Naive thymus-derived CD4-positive, alpha-beta T cell (primary cell): ENCODE measurements around the gene ELOVL4. TPM values are rescaled to one million over a fixed set of nuclear protein-coding genes. Genes with fewer than 3 reads are reported as not detected.

Experiments
- ATAC-seq: fragments of 150-1000 bp; cut with Tn5 transposase; 2 replicates; pipeline ENCODE4 v1.10.0; 2021; ENCODE audit warnings: mild to moderate bottlenecking, moderate library complexity
- CTCF ChIA-PET: fragments of 350-600 bp; sonication (Branson Sonifier 250); formaldehyde crosslinking; loops from one replicate; lab custom pipeline; 2021; ENCODE audit warnings: antibody characterized with exemption; lab: Charles Lee
- POLR2A ChIA-PET: fragments of 350-600 bp; sonication (Branson Sonifier 250); formaldehyde crosslinking; loops from one replicate; lab custom pipeline; 2021; ENCODE audit warnings: antibody characterized with exemption, inconsistent platforms; lab: Charles Lee
- DNase-seq, 9 donors: peaks; one replicate each; pipeline versions ENCODE4 v3.0.0 to v3.0.0-alpha.2; 2020 to 2022; ENCODE audit warnings: mixed read lengths in 1 of 9
- H3K27ac ChIP-seq: one replicate; pipeline ENCODE4 v1.7.0; 2013; ENCODE audit warnings: mild to moderate bottlenecking, low read depth, low read length, moderate library complexity
- H3K27me3 ChIP-seq, 2 donors: one replicate each; pipeline ENCODE4 v1.7.0; 2013; ENCODE audit warnings: low read length in 2 of 2, mild to moderate bottlenecking in 2 of 2, moderate library complexity in 2 of 2; ENCODE audit not compliant: control insufficient read depth in 2 of 2, insufficient read depth in 2 of 2
- H3K36me3 ChIP-seq, 3 experiments: 1 replicate in 2 of 3; 2 replicates in 1 of 3; pipeline ENCODE4 v1.7.0; 2013; ENCODE audit warnings: low read length in 3 of 3, mild to moderate bottlenecking in 3 of 3, moderate library complexity in 1 of 3; ENCODE audit not compliant: insufficient read depth in 3 of 3, control insufficient read depth in 2 of 3
- H3K4me1 ChIP-seq, 2 donors: one replicate each; pipeline ENCODE4 v1.7.0; 2013; ENCODE audit warnings: low read length in 2 of 2, mild to moderate bottlenecking in 2 of 2, moderate library complexity in 1 of 2; ENCODE audit not compliant: control insufficient read depth in 2 of 2, insufficient read depth in 2 of 2
- H3K4me3 ChIP-seq: 2 replicates; pipeline ENCODE4 v1.7.0; 2013; ENCODE audit warnings: mild to moderate bottlenecking, low read length
- H3K9me3 ChIP-seq, 3 experiments: 1 replicate in 2 of 3; 2 replicates in 1 of 3; pipeline ENCODE4 v1.7.0; 2013; ENCODE audit warnings: low read length in 3 of 3; ENCODE audit not compliant: control insufficient read depth in 2 of 3
- H3K27ac Mint-ChIP-seq, 9 donors: one replicate each; pipeline ENCODE4 v1.8.0; 2020 to 2022; ENCODE audit warnings: mixed read lengths in 9 of 9, mild to moderate bottlenecking in 8 of 9, moderate library complexity in 5 of 9, inconsistent platforms in 2 of 9
- H3K27me3 Mint-ChIP-seq, 5 donors: one replicate each; pipeline ENCODE4 v1.8.0; 2021 to 2022; ENCODE audit warnings: mixed read lengths in 5 of 5, mild to moderate bottlenecking in 1 of 5
- H3K36me3 Mint-ChIP-seq, 5 donors: one replicate each; pipeline ENCODE4 v1.8.0; 2020 to 2022; ENCODE audit warnings: mixed read lengths in 5 of 5, mild to moderate bottlenecking in 3 of 5, inconsistent platforms in 1 of 5
- H3K4me1 Mint-ChIP-seq, 7 donors: one replicate each; pipeline ENCODE4 v1.8.0; 2020 to 2022; ENCODE audit warnings: mixed read lengths in 7 of 7, mild to moderate bottlenecking in 3 of 7, inconsistent platforms in 1 of 7
- H3K4me3 Mint-ChIP-seq, 10 donors: one replicate each; pipeline ENCODE4 v1.8.0; 2020 to 2022; ENCODE audit warnings: mild to moderate bottlenecking in 10 of 10, mixed read lengths in 10 of 10, moderate library complexity in 6 of 10, inconsistent platforms in 2 of 10
- H3K9me3 Mint-ChIP-seq, 11 donors: one replicate each; pipeline ENCODE4 v1.8.0; 2020 to 2022; ENCODE audit warnings: mixed read lengths in 11 of 11, mild to moderate bottlenecking in 4 of 11, inconsistent platforms in 1 of 11, moderate library complexity in 1 of 11
- intact Hi-C, 2 donors: fragments of 100-400 bp; cut with micrococcal nuclease; formaldehyde crosslinking; loops; one replicate each; pipeline ENCODE4 v1.15.1; 2023
- polyA plus RNA-seq, 2 donors: library from polyadenylated mRNA; unstranded; fragments of 300-500 nt; fragmentation: Illumina TruSeq; gene quantifications; one replicate each; pipeline ENCODE4 v1.2.3, GENCODE V29; 2021
- total RNA-seq, 6 experiments: library from RNA in 5 of 6; stranded (reverse) in 5 of 6; gene quantifications; 1 replicate in 5 of 6; 2 replicates in 1 of 6; pipeline ENCODE4 v1.2.3 and lab custom pipeline; 2021 to 2026

The ELOVL4 gene
- total and polyA plus RNA-seq, 7 experiments from 2014 or later = 0.11 to 1.6 (median 0.39) TPM

DNA sequence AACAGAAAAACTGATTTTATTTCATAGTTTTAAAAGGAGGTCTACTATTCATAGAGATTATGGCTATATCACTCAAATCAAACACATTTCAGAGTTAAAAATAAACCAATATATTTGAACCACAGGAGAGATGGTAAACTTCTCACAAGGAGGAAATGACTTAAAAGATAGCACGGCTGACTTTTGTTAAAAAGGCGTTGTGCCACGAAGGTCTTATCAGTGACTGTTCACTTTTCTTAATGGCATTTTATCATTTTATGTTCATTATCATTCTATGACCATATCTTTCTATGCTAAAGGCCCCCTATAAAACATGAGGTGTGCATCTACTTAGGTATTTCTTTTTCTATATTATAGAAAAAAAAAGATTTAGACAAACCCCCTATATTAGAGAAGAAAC is 19.6 kb downstream of the ELOVL4 start:
- peak overlapping the region in 1 of 9 donors; percentile 7 for H3K27ac Mint-ChIP-seq
- ATAC-seq = no peak
- ChIA-PET POLR2A (interaction anchor here (0.6 kb wide), 1 partner anchor 14 kb away, joined by 3 read pairs; no protein-coding TSS in a partner anchor), CTCF (no interaction called here)
- DNase-seq = no peak
- Histone ChIP-seq H3K9me3 (no peaks in the 10 kb centered on the region), H3K36me3 (no peaks in the 10 kb centered on the region), H3K27me3 (no peaks in the 10 kb centered on the region), H3K27ac (no peak overlapping the region), H3K4me1 (no peaks in the 10 kb centered on the region), H3K4me3 (no peak overlapping the region)
- peaks cover 0 to 18% (median 15%) of the 10 kb centered on the region in 5 donors for H3K27me3 Mint-ChIP-seq
- H3K4me3 Mint-ChIP-seq = peak overlapping the region in 3 of 10 donors; percentile 12 to 22 (median 16)
- H3K9me3 Mint-ChIP-seq = no peaks in the 10 kb centered on the region
- intact Hi-C loops = no loop called here
- H3K36me3 Mint-ChIP-seq = no peaks in the 10 kb centered on the region
- peaks cover 4 to 14% (median 8%) of the 10 kb centered on the region in 7 donors for H3K4me1 Mint-ChIP-seq

DNA sequence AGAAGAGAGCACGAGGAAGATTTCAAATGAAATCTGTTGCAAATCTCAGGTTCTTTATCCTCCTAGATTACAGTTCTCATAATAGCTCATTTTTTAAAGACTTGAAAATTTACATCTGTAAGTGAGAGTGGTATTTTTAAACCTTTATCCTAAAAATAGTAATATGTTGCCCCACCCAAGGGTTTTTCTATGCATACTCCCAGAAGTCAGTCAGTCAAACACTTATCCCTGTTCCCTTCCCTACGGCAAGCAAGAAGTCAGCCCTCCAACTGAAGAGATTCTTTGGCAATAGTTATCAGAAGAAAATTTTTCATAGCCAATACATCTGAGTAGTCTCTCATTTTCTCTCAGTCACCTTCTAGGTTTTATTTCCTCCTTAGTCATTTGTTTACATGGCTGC is 24.1 kb downstream of the ELOVL4 start:
- Histone ChIP-seq H3K4me1 (no peaks in the 10 kb centered on the region), H3K9me3 (no peaks in the 10 kb centered on the region), H3K4me3 (no peak overlapping the region), H3K27me3 (no peaks in the 10 kb centered on the region), H3K36me3 (no peaks in the 10 kb centered on the region), H3K27ac (no peak overlapping the region)
- no peaks in the 10 kb centered on the region for H3K9me3 Mint-ChIP-seq
- POLR2A ChIA-PET = no interaction called here
- DNase-seq (no peak), ATAC-seq (no peak)
- H3K36me3 Mint-ChIP-seq = peaks cover 0 to 3% (median 0%) of the 10 kb centered on the region in 5 donors
- no peak overlapping the region for H3K27ac Mint-ChIP-seq
- H3K4me3 Mint-ChIP-seq = no peak overlapping the region
- peaks cover 0 to 13% (median 4%) of the 10 kb centered on the region in 5 donors for H3K27me3 Mint-ChIP-seq
- CTCF ChIA-PET = interaction anchor here (0.8 kb wide), 1 partner anchor 446 kb away, joined by 3 read pairs; no protein-coding TSS in a partner anchor
- intact Hi-C loops = no loop called here
- peaks cover 0 to 10% (median 4%) of the 10 kb centered on the region in 7 donors for H3K4me1 Mint-ChIP-seq

DNA sequence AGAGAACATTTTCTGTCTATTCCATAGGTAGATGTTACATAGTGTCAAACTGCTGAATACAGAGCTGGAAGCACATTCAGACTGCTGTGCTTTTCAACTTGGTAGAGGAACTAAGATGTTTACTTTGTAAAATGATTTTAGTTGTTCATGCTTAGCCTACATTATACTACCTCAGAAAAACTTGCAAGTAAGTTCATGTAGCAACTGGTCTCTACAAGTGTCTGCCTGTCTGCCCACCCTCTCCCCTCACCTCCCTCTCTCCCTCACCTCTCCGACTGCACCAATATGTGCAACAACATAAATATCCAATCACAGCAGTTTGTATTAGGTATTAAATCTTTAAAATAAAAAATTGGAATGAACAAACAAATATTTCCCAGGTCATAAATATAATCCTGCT is 25.3 kb downstream of the ELOVL4 start:
- H3K36me3 Mint-ChIP-seq = peaks cover 0 to 3% (median 0%) of the 10 kb centered on the region in 5 donors
- no peaks in the 10 kb centered on the region for H3K4me1 Mint-ChIP-seq
- Histone ChIP-seq H3K9me3 (no peaks in the 10 kb centered on the region), H3K4me3 (no peak overlapping the region), H3K27me3 (no peaks in the 10 kb centered on the region), H3K27ac (no peak overlapping the region), H3K36me3 (no peaks in the 10 kb centered on the region), H3K4me1 (no peaks in the 10 kb centered on the region)
- intact Hi-C loops = no loop called here
- H3K27me3 Mint-ChIP-seq = peaks cover 0 to 17% (median 3%) of the 10 kb centered on the region in 5 donors
- DNase-seq (no peak), ATAC-seq (no peak)
- ChIA-PET POLR2A (no interaction called here), CTCF (no interaction called here)
- H3K4me3 Mint-ChIP-seq = no peak overlapping the region
- no peak overlapping the region for H3K27ac Mint-ChIP-seq
- no peaks in the 10 kb centered on the region for H3K9me3 Mint-ChIP-seq

DNA sequence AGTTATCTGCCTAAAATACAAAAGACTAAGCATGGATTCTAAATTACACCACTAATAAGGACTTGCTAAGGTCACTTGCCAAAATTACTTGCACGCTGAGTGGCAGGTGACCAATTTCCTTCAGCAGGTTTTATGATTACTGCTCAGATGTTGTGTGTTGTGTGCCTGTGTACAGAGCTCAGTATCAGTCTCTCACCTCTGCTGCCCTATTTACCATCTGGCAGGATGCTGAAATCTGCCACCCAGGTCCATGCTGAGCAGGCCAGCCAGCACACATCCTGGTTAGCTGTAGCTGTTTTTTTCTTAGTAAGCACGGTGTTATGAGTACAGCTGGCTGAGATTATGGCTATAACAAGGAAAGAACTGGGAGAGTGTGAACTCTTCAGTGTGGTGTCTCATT is 34.0 kb downstream of the ELOVL4 start:
- no peak overlapping the region for H3K4me3 ChIP-seq
- no peak overlapping the region for H3K27ac ChIP-seq
- Mint-ChIP-seq H3K4me3 (no peak overlapping the region), H3K27ac (no peak overlapping the region), H3K9me3 (no peaks in the 10 kb centered on the region), H3K27me3 (peaks cover 8 to 36% (median 13%) of the 10 kb centered on the region in 5 donors), H3K4me1 (peaks cover 0 to 4% (median 0%) of the 10 kb centered on the region in 7 donors), H3K36me3 (peaks cover 0 to 9% (median 0%) of the 10 kb centered on the region in 5 donors)
- no peaks in the 10 kb centered on the region for H3K27me3 ChIP-seq
- no peaks in the 10 kb centered on the region for H3K9me3 ChIP-seq
- H3K36me3 ChIP-seq = no peaks in the 10 kb centered on the region
- peaks cover 0 to 10% of the 10 kb centered on the region in 2 donors for H3K4me1 ChIP-seq
- intact Hi-C loops = no loop called here
- DNase-seq = no peak
- ChIA-PET POLR2A (no interaction called here), CTCF (no interaction called here)
- peak; percentile 36 for ATAC-seq

DNA sequence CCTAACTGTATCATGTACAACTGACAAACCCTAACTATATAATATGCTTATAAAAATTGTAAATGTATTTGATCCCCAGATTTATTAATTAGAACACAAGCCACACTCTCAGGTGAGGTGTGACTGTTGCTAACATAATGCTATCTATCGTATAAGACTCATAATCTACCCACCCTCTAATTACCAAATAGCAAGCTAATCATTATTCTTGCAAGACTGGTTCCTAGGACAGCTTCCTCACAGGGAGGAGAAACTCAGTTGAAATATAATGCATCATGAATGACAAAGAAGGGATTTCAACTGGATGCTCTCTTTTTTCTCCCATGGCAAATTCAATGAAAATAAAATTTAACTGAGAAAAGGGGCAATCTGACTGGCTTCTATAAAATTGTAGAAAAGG is 35.4 kb downstream of the ELOVL4 start:
- Histone ChIP-seq H3K4me1 (peaks cover 0 to 10% of the 10 kb centered on the region in 2 donors), H3K9me3 (no peaks in the 10 kb centered on the region), H3K4me3 (no peak overlapping the region), H3K27ac (no peak overlapping the region), H3K36me3 (no peaks in the 10 kb centered on the region), H3K27me3 (no peaks in the 10 kb centered on the region)
- ATAC-seq (no peak), DNase-seq (no peak)
- ChIA-PET CTCF (no interaction called here), POLR2A (no interaction called here)
- intact Hi-C loops = no loop called here
- H3K27ac Mint-ChIP-seq = no peak overlapping the region
- H3K4me1 Mint-ChIP-seq = peaks cover 0 to 4% (median 0%) of the 10 kb centered on the region in 7 donors
- peaks cover 10 to 33% (median 15%) of the 10 kb centered on the region in 5 donors for H3K27me3 Mint-ChIP-seq
- H3K4me3 Mint-ChIP-seq = no peak overlapping the region
- no peaks in the 10 kb centered on the region for H3K9me3 Mint-ChIP-seq
- peaks cover 0 to 6% (median 0%) of the 10 kb centered on the region in 5 donors for H3K36me3 Mint-ChIP-seq

DNA sequence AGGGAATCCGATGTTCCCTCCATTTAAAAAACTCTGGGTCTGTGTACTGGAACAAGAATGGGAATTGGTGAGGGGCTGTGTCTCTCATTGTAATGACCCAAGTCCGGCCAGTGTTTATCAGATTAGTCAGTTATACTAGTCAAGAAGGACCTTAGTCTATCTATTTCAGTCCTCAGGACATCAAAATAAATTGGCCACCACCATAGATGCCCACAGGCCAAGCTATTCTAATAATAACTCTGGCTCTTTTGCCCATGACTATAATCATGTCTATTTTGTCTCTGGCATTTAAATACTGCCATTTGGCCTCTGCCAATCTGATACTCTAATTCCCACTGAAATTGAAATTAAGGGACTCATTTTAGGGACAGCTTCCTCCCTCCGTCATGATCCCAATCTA is 37.8 kb downstream of the ELOVL4 start:
- peaks cover 13 to 37% (median 21%) of the 10 kb centered on the region in 5 donors for H3K27me3 Mint-ChIP-seq
- CTCF ChIA-PET = no interaction called here

DNA sequence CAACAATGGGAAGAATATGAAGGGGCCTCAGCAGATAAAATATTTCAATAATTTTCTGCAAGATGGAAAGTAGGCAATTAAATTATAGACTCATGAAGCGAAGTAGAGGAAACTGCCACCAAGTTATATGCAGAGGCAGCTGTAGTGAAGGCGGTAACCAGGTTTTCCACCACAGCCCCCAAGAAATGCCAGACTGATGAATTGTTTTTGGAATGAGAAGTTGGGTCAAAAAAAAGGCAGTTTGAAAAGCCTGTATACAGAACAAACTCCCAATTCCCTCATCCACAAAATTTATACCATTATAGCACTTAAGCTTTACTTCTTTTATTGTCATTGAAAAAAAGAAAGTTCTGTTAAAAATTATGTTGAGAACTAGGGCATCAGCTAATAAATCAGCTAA is 45.3 kb downstream of the ELOVL4 start:
- no peaks in the 10 kb centered on the region for H3K4me1 Mint-ChIP-seq
- no peak overlapping the region for H3K27ac Mint-ChIP-seq
- ChIA-PET CTCF (no interaction called here), POLR2A (no interaction called here)
- H3K36me3 Mint-ChIP-seq = no peaks in the 10 kb centered on the region
- intact Hi-C loops = no loop called here
- no peaks in the 10 kb centered on the region for H3K9me3 ChIP-seq
- no peak overlapping the region for H3K4me3 Mint-ChIP-seq
- peaks cover 0 to 3% of the 10 kb centered on the region in 2 donors for H3K27me3 ChIP-seq
- H3K27me3 Mint-ChIP-seq = peaks cover 3 to 12% (median 4%) of the 10 kb centered on the region in 5 donors
- H3K4me1 ChIP-seq = no peaks in the 10 kb centered on the region
- H3K36me3 ChIP-seq = no peaks in the 10 kb centered on the region
- no peak for ATAC-seq
- no peak for DNase-seq
- no peak overlapping the region for H3K4me3 ChIP-seq
- H3K27ac ChIP-seq = no peak overlapping the region
- H3K9me3 Mint-ChIP-seq = no peaks in the 10 kb centered on the region

More for the DNA sequence above, 37.8 kb downstream of the ELOVL4 start:
- Histone ChIP-seq H3K4me1 (peaks cover 0 to 10% of the 10 kb centered on the region in 2 donors), H3K27ac (no peak overlapping the region), H3K4me3 (no peak overlapping the region), H3K36me3 (no peaks in the 10 kb centered on the region), H3K27me3 (no peaks in the 10 kb centered on the region), H3K9me3 (no peaks in the 10 kb centered on the region)
- peaks cover 0 to 4% (median 0%) of the 10 kb centered on the region in 7 donors for H3K4me1 Mint-ChIP-seq
- no peak overlapping the region for H3K4me3 Mint-ChIP-seq
- DNase-seq = no peak
- POLR2A ChIA-PET = no interaction called here
- ATAC-seq = no peak
- H3K9me3 Mint-ChIP-seq = no peaks in the 10 kb centered on the region
- H3K27ac Mint-ChIP-seq = no peak overlapping the region
- intact Hi-C loops = no loop called here
- no peaks in the 10 kb centered on the region for H3K36me3 Mint-ChIP-seq
